Ecto neural progenitor cell (in vitro differentiated cells): Measurements from ENCODE around the gene TFAM.

Experiments
- DNase-seq: peaks from one replicate; pipeline ENCODE4 v3.0.0-alpha.2; 2018; ENCODE audit warnings: low spot score

Gene TFAM

DNA sequence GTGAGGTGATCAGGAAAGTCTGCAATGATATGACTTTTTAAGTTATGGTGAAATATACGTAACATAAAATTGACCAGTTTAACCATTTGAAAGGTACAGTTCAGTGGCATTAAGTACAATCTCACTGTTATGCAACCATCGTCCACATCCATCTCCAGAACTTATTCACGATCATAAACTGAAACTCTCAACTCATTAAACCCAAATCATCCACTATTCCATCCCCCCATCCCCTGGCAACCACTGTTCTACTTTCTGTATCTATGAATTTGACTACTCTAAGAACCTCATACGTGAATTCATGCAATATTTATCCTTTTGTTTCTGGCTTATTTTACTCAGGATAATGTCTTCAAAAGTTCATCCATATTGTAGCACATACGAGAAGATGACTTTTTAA, 48.4 kb downstream of the TFAM start:
- no peak for DNase-seq

DNA sequence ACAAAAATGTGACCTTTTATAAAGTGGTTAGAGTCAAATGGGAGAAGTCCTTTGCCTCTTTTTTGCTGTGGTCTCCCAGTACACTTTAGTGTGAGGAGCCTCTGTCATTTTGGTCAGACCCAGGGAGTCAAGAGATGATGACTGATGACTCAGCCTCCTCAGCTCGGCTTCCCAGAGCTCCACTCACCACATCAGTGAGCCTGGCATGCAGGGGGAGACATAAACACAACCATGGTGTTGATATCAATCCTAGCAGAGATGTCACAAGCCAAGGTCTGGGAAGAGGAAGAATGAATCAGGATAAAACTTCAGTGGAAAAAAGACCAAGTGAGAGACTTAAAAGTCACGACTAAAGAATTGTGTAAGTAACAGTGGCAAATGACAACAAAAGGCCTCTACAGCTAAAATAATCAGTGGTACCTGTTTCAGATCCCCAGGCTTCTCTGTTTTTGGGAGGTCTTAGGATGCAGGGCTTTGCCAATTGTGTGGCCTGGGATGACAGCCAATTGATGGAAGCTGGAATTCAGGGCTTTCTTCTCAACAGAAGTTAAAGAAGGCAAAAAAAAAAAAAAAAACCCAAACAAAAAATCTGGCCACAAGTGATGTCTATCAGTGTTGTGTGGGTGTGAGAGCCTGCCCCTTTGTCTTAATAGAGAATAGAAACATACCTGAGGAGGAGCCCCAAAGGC, 50.2 kb downstream of the TFAM start:
- DNase-seq, result no peak

DNA sequence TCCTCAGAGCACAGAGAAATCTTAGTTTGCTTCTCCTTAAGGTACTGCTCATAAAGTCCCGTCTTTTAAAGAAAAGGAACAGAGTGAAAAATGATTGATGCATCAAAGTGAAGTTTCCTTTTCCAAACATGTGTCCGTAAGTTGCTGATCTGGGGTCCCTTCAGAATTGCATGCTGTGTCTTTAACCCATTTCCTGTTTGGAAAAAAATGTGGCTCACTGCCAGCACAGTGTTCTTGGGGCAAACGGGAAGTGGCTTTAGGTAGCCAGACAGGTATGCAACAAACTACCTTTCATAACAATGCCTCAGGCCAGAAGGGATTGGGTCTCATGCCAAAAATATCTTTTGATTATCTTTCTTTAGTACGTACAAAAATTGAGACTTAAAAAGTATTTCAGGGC, 50.9 kb downstream of the TFAM start:
- DNase-seq, result no peak

DNA sequence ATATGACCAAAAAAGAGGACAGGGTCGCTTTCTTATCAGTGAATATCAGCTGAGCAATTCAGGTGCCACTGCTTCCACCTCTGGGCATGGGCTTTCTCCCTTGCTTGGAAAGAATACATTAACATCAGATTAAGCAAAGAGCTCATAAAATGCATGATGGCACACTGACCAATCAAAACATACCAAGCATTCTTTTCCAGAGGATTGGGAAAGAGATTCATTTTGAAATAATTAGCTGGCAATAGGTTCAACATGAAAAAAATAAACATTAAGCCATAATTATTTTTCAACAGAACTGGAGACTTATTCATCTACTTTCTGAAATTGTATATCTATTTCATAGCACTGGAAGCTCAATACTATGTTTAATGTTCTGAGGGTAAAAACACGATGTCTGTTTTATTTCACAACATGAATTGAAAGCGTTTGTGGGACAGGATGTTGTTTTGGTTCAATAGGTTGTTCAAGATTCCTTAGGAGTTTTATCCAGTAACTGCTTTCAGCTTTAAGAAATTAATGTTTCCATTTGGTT, 53.2 kb downstream of the TFAM start:
- DNase-seq, result no peak

DNA sequence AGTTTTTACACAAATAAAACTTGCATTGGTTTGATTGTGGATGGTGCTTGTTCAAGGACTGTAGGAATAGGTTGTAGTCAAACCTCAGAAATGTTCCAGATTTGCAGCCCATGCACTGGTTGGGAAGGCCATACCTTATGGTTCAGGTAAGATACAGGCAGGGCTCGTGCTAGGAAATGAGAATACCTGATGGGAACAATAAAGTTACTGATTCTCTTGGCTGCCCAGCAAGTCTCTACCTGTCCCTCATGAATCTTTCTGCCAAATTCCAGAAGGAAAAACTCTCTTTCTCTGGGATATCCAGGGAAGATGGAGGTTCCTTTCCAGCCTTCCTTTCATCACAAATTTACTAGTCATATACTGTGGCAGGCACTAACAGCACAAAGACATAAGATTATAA, 53.8 kb downstream of the TFAM start:
- DNase-seq, result no peak

DNA sequence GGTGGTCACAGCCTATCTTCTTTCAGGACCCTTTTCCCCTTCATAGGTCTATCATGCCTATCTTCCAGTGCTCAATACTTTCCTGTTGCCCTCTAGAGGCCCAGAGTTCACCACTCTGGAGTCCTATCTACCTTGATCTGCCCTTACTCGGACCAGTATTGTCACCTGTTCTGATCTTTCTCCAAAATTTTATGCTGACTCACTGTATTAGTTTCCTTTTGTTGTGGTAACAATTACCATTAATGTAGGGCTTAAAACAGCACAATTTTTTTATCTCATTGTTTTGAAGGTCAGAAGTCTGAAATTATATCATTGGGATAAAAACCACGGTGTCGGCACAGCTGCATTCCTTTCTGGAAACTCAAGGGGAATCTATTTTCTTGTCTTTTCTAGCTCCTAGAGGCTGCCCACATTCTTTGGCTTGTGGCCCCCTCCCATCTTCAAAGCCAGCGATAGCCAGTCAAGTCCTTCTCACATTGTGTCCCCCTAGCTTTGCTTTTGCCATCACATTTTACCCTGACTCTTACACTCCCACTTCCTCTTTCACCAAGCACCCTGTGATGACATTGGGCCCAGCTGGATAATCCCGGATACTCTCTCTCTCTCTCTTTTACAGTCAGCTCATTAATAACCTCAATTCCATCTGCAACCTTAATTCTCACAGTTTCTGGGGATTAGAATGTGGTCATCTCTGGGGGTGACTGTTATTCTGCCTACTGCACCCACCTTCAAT, 54.6 kb downstream of the TFAM start:
- DNase-seq, result no peak

DNA sequence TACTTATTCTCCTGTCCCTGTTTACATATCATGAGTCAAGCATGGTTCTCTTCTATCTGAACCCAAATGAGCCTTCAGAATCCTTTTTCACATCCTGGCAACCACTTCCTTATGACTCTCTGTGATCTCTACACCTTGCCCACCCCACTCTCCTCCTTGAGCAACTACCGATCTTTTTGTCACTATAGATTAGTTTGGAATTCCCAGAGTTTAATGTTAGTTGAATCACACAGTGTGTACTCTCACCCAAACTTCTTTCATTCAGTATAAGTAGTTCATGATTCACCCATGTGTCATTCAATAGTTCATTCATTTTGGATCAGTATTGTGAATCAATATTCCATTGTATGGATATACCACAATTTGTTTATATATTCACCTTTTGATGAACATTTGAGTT, 55.3 kb downstream of the TFAM start:
- no peak for DNase-seq

DNA sequence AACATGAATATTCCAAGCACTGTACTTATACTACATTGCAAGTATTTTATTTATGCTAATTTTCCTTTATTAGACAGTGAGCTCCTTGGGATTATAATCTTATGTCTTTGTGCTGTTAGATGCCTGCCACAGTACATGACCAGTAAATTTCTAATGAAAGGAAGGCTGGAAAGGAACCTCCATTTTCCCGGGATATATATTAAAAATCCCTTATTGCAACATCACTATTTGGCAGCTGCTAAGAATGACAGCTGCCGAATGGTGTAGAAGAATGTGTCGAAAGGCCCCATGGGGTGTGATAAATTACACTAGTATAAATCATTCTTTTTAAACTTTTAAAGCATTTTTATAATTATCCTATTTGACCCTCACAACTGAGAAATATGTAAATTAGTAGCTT, 59.1 kb downstream of the TFAM start:
- DNase-seq, result no peak

DNA sequence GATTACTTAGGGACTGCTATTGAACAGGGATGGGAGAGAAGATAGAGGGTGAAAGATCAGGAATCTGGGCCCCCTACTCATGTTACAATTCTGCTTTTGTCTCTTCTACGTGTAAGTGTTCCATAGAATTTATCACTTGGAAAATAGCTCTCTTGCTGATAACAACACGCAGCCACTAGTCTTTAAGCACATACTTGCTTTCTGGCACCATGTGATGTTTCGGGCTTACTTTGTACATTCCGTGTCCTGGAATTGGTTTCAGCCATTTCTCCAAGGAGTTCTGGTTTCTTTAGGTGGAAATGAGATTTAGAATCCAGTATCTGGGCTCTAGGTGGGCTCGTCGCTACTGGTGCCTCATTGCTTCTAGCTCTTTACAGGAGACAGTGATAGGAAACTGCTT, 59.7 kb downstream of the TFAM start:
- DNase-seq, result no peak

DNA sequence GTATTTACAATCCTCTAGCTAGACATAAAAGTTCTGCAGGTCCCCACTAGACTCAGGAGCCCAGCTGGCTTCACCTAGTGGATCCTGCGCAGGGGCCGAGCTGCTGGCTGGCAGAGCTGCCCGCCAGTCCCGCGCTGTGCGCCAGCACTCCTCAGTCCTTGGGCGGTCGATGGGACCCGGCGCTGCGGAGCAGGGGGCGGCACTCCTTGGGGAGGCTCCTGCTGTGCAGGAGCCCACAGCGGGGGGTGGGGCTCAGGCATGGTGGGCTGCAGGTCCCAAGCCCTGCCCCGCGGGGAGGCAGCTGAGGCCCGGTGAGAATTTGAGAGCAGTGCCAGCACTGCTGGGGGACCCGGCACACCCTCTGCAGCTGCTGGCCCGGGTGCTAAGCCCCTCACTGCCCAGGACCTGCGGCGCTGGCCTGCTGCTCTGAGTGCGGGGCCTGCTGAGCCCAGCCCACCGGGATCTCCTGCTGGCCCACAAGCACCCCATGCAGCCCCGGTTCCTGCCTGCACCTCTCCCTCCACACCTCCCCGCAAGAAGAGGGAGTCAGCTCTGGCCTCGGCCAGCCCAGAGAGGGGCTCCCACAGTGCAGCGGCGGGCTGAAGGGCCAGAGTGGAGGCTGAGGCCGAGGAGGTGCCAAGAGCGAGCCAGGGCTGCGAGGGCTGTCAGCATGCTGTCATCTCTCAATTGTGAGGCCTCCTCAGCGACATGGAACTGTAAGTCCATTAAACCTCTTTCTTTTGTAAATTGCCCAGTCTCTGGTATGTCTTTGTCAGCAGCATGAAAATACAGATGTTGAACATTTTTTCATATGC, 63.1 kb downstream of the TFAM start:
- DNase-seq, result no peak
